Keratinocyte (primary cell): ENCODE data around the gene CLDN9. TPM values are rescaled to one million over a fixed set of nuclear protein-coding genes. Genes with fewer than 3 reads are reported as not detected.

Experiments used
- DNase-seq: peaks from one replicate; pipeline ENCODE4 v3.0.0-alpha.2; 2011; ENCODE audit warnings: low read depth, missing footprints, low spot score
- FAIRE-seq: peaks from 2 replicates; lab custom pipeline; 2011; peaks lifted over from hg19 to GRCh38; lab: Jason Lieb, UNC
- H2AFZ ChIP-seq: 2 replicates; pipeline ENCODE4 v1.6.0; 2012; ENCODE audit warnings: low read length, control low read depth, inconsistent platforms; ENCODE audit not compliant: control insufficient read depth
- H3K27ac ChIP-seq: 2 replicates; pipeline ENCODE4 v1.5.1; 2011; ENCODE audit warnings: low read length; ENCODE audit not compliant: control insufficient read depth, insufficient read depth
- H3K27me3 ChIP-seq: 3 replicates; pipeline ENCODE4 v1.6.0; 2011; ENCODE audit warnings: low read length; ENCODE audit not compliant: control insufficient read depth, insufficient read depth; ENCODE audit errors: extremely low read depth
- H3K36me3 ChIP-seq, 2 experiments: 2 replicates in 1 of 2; 3 replicates in 1 of 2; pipeline ENCODE4 v1.5.1; 2011; ENCODE audit warnings: low read length in 2 of 2, mild to moderate bottlenecking in 1 of 2; ENCODE audit not compliant: control insufficient read depth in 2 of 2, insufficient read depth in 2 of 2; ENCODE audit errors: extremely low read depth in 1 of 2
- H3K4me1 ChIP-seq: 3 replicates; pipeline ENCODE4 v1.5.1; 2011; ENCODE audit warnings: low read length; ENCODE audit not compliant: control insufficient read depth, insufficient read depth; ENCODE audit errors: extremely low read depth
- H3K4me2 ChIP-seq: 3 replicates; pipeline ENCODE4 v1.6.0; 2011; ENCODE audit warnings: low read depth, low read length; ENCODE audit not compliant: control insufficient read depth, insufficient read depth; ENCODE audit errors: extremely low read depth
- H3K4me3 ChIP-seq, 3 experiments: fragments of 200-600 bp in 1 of 3; sonication (generic) in 1 of 3; 2 replicates in 2 of 3; 3 replicates in 1 of 3; pipeline ENCODE4 v1.5.1; 2011 to 2016; ENCODE audit warnings: low read length in 3 of 3, mild to moderate bottlenecking in 3 of 3, control low read depth in 2 of 3, inconsistent platforms in 1 of 3, low read depth in 1 of 3, mixed read lengths in 1 of 3, mixed run types in 1 of 3, moderate library complexity in 1 of 3; ENCODE audit not compliant: control insufficient read depth in 2 of 3, insufficient read depth in 2 of 3; ENCODE audit errors: extremely low read depth in 1 of 3
- H3K79me2 ChIP-seq: 2 replicates; pipeline ENCODE4 v1.6.0; 2012; ENCODE audit warnings: low read length; ENCODE audit not compliant: control insufficient read depth, insufficient read depth
- H3K9ac ChIP-seq: 3 replicates; pipeline ENCODE4 v1.6.0; 2011; ENCODE audit warnings: low read length; ENCODE audit not compliant: control insufficient read depth, insufficient read depth; ENCODE audit errors: extremely low read depth
- H3K9me1 ChIP-seq: 3 replicates; pipeline ENCODE4 v1.6.0; 2011; ENCODE audit warnings: low read length; ENCODE audit not compliant: control insufficient read depth, insufficient read depth; ENCODE audit errors: extremely low read depth
- H3K9me3 ChIP-seq: 2 replicates; pipeline ENCODE4 v1.5.1; 2012; ENCODE audit warnings: low read depth, low read length; ENCODE audit not compliant: control insufficient read depth
- H4K20me1 ChIP-seq: 3 replicates; pipeline ENCODE4 v1.6.0; 2011; ENCODE audit warnings: low read length; ENCODE audit not compliant: control insufficient read depth, insufficient read depth; ENCODE audit errors: extremely low read depth
- CTCF ChIP-seq, 3 experiments: IDR thresholded peaks in 1 of 3; conservative IDR thresholded peaks in 1 of 3; optimal IDR thresholded peaks in 1 of 3; 2 replicates in 2 of 3; 3 replicates in 1 of 3; pipeline versions ENCODE3 to v1.5.1; 2011; ENCODE audit warnings: low read length in 3 of 3, mild to moderate bottlenecking in 3 of 3, moderate library complexity in 2 of 3, control low read depth in 1 of 3, inconsistent platforms in 1 of 3; ENCODE audit not compliant: insufficient read depth in 2 of 3; ENCODE audit errors: extremely low read depth in 1 of 3
- EZH2 ChIP-seq: IDR thresholded peaks from one replicate; pipeline ENCODE4 v1.6.1; 2012; ENCODE audit warnings: inconsistent platforms, mild to moderate bottlenecking, low read length, moderate library complexity
- dilution Hi-C: fragments of 300-500 bp; cut with MboI; formaldehyde crosslinking; loops from one replicate; pipeline ENCODE4 v1.7.0; 2020; ENCODE audit warnings: low sequenced_read_pairs; ENCODE audit not compliant: extremely low pct_ligation_motif_present
- polyA plus RNA-seq, 5 experiments: library from polyadenylated mRNA; depleted of rRNA in 3 of 5; stranded (reverse) in 3 of 5; stranded (forward) in 1 of 5; unstranded in 1 of 5; fragments of >200 nt; gene quantifications; 1 replicate in 1 of 5; 2 replicates in 3 of 5; 3 replicates in 1 of 5; pipeline versions ENCODE4 v1.2.1 to v1.2.3, GENCODE V29; 2011 to 2012; ENCODE audit warnings: missing spikeins in 2 of 5, low read depth in 1 of 5, low replicate concordance in 1 of 5

Gene CLDN9
- polyA plus RNA-seq, 1 donor (not counting 4 experiments of a cell fraction or from before 2014, with no cell fraction given), result not detected

- no peak overlapping the region for H3K4me3 ChIP-seq
- no peak overlapping the region for H3K9ac ChIP-seq
- H2AFZ ChIP-seq, result no peak overlapping the region
- H3K9me3 ChIP-seq, result no peaks in the 10 kb centered on the region
- H3K27ac ChIP-seq, result no peak overlapping the region
- H3K4me2 ChIP-seq, result no peak overlapping the region
- peaks cover 2% of the 10 kb centered on the region for H3K9me1 ChIP-seq
- no peak for FAIRE-seq
- H3K36me3 ChIP-seq, result peaks cover 1 to 17% of the 10 kb centered on the region in 2 experiments
- H3K4me1 ChIP-seq, result peaks cover 20% of the 10 kb centered on the region
- dilution Hi-C loops, result no loop called here
- no peak for TF ChIP-seq EZH2
- TF ChIP-seq CTCF (optimal IDR thresholded peaks at IDR 0.05 in 1 of 3, IDR thresholded peaks at IDR 0.05 in 1 of 3, conservative IDR thresholded peaks at IDR 0.05 in 1 of 3; ENCODE audit: extremely low read depth in 1 of 3, insufficient read depth in 2 of 3, low read length in 3 of 3), result no peak
- H3K79me2 ChIP-seq, result peaks cover 21% of the 10 kb centered on the region
- H4K20me1 ChIP-seq, result peaks cover 9% of the 10 kb centered on the region
- no peaks in the 10 kb centered on the region for H3K27me3 ChIP-seq
- no peak for DNase-seq
These were observed 38.2 kb upstream of the CLDN9 start for GRCh38 chr16:2974319-2975056.

- Histone ChIP-seq H3K9ac (no peak overlapping the region), H3K36me3 (peaks cover 1 to 17% of the 10 kb centered on the region in 2 experiments), H3K27me3 (no peaks in the 10 kb centered on the region), H3K79me2 (peaks cover 25% of the 10 kb centered on the region), H3K4me2 (no peak overlapping the region), H4K20me1 (peaks cover 9% of the 10 kb centered on the region), H3K4me3 (no peak overlapping the region), H2AFZ (no peak overlapping the region), H3K9me3 (no peaks in the 10 kb centered on the region), H3K4me1 (peaks cover 20% of the 10 kb centered on the region), H3K9me1 (peaks cover 2% of the 10 kb centered on the region), H3K27ac (no peak overlapping the region)
- TF ChIP-seq EZH2 (no peak), CTCF (optimal IDR thresholded peaks at IDR 0.05 in 1 of 3, IDR thresholded peaks at IDR 0.05 in 1 of 3, conservative IDR thresholded peaks at IDR 0.05 in 1 of 3; ENCODE audit: extremely low read depth in 1 of 3, insufficient read depth in 2 of 3, low read length in 3 of 3) (no peak)
- FAIRE-seq, result no peak
- dilution Hi-C loops, result no loop called here
- no peak for DNase-seq
These were observed 37.4 kb upstream of the CLDN9 start for GRCh38 chr16:2975161-2975795.
